Breast epithelium (tissue), 3 donors: ENCODE results near the gene GMIP.

Source experiments
- CTCF ChIP-seq, 3 donors: fragments of 450-650 bp; IDR thresholded peaks; one replicate each; pipeline ENCODE4 v1.5.1; 2016 to 2017; ENCODE audit warnings: antibody characterized with exemption in 3 of 3, mild to moderate bottlenecking in 3 of 3, moderate library complexity in 3 of 3
- POLR2A ChIP-seq: fragments of 450-650 bp; IDR thresholded peaks from one replicate; pipeline ENCODE4 v1.6.1; 2016; ENCODE audit warnings: antibody characterized with exemption, mild to moderate bottlenecking, moderate library complexity
- POLR2AphosphoS5 ChIP-seq, 3 donors: sonication (generic); formaldehyde crosslinking; IDR thresholded peaks; one replicate each; pipeline ENCODE4 v1.6.1; 2017; ENCODE audit warnings: antibody characterized with exemption in 3 of 3

GRCh38 chr19:19624032-19624570 lies 19.4 kb downstream of the GMIP start:
- TF ChIP-seq POLR2A (no peak), CTCF (IDR thresholded peaks at IDR 0.05) (no peak), POLR2AphosphoS5 (IDR thresholded peaks at IDR 0.05) (no peak)
